K562 (cell line): ENCODE results near the gene PID1. TPM values are rescaled to one million over a fixed set of nuclear protein-coding genes. Genes with fewer than 3 reads are reported as not detected.

Experiments
- ATAC-seq: fragments of 200-7000 bp; cut with Tn5 transposase; 3 replicates; pipeline ENCODE4 v1.9.1; 2020; ENCODE audit warnings: moderate library complexity
- BruUV-seq: library from RNA; stranded (reverse); fragments of 400-500 nt; replicated peaks from 2 replicates; lab custom pipeline; 2021; lab: Mats Ljungman, UMichigan
- CTCF ChIA-PET: fragments of 300-600 bp; formaldehyde crosslinking; extraction: SDS; loops from one replicate; lab custom pipeline; 2021; ENCODE audit warnings: low intra/inter-chr PET ratio; lab: Yijun Ruan, JAX
- POLR2A ChIA-PET: fragments of 300-600, 350-650 bp; sonication (Branson Sonifier 250); formaldehyde crosslinking; extraction: SDS; loops from one replicate; lab custom pipeline; 2021; ENCODE audit warnings: antibody characterized with exemption, inconsistent platforms; lab: Yijun Ruan, JAX
- DNase-seq, 4 experiments: peaks; one replicate each; pipeline versions ENCODE4 v3.0.0 to v3.0.0-alpha.2; 2011 to 2018; ENCODE audit warnings: low spot score in 3 of 4, mixed read lengths in 3 of 4; ENCODE audit errors: extremely low read depth in 1 of 4
- FAIRE-seq: peaks from 2 replicates; lab custom pipeline; 2011; peaks lifted over from hg19 to GRCh38; lab: Jason Lieb, UNC
- H2AFZ ChIP-seq: 2 replicates; pipeline ENCODE4 v1.6.0; 2011; ENCODE audit warnings: low read depth, low read length, control low read depth, inconsistent platforms
- H3K27ac ChIP-seq: fragments of 200-600 bp; 3 replicates; pipeline ENCODE4 v1.8.0; 2011; ENCODE audit warnings: low read depth, mild to moderate bottlenecking, control low read depth, inconsistent platforms, low read length, moderate library complexity, mixed read lengths; ENCODE audit errors: extremely low read depth
- H3K27me3 ChIP-seq, 2 experiments: fragments of 300-600 bp in 1 of 2; 2 replicates in 1 of 2; 3 replicates in 1 of 2; pipeline versions ENCODE4 v1.6.0 to v1.8.0; 2011; ENCODE audit warnings: inconsistent platforms in 2 of 2, low read length in 2 of 2, mild to moderate bottlenecking in 1 of 2, mixed read lengths in 1 of 2, moderate library complexity in 1 of 2; ENCODE audit not compliant: control insufficient read depth in 2 of 2, insufficient read depth in 2 of 2
- H3K36me3 ChIP-seq: fragments of 300-600 bp; 3 replicates; pipeline ENCODE4 v1.8.0; 2011; ENCODE audit warnings: mild to moderate bottlenecking, low read length, inconsistent platforms; ENCODE audit not compliant: control insufficient read depth, insufficient read depth
- H3K4me1 ChIP-seq, 2 experiments: fragments of 200-600 bp in 1 of 2; replicated peaks in 1 of 2; 2 replicates in 1 of 2; 3 replicates in 1 of 2; pipeline versions ENCODE4 v1.5.1 to v1.8.0; 2011; ENCODE audit warnings: inconsistent platforms in 2 of 2, low read length in 2 of 2, mild to moderate bottlenecking in 1 of 2, mixed read lengths in 1 of 2, moderate library complexity in 1 of 2; ENCODE audit not compliant: control insufficient read depth in 2 of 2, insufficient read depth in 2 of 2
- H3K4me2 ChIP-seq: 2 replicates; pipeline ENCODE4 v1.6.1; 2011; ENCODE audit warnings: low read length, control low read depth, inconsistent platforms, mixed read lengths; ENCODE audit not compliant: insufficient read depth
- H3K4me3 ChIP-seq: fragments of 200-600 bp; sonication (generic), shearing (Covaris generic); 2 replicates; pipeline ENCODE4 v1.5.1; 2016; ENCODE audit warnings: control low read depth, inconsistent platforms
- H3K79me2 ChIP-seq: fragments of 200-600 bp; 3 replicates; pipeline ENCODE4 v1.8.0; 2011; ENCODE audit warnings: low read length, inconsistent platforms; ENCODE audit not compliant: control insufficient read depth, insufficient read depth
- H3K9ac ChIP-seq, 2 experiments: 2 replicates each; pipeline versions ENCODE4 v1.6.0 to v1.6.1; 2011; ENCODE audit warnings: low read depth in 2 of 2, low read length in 2 of 2, control low read depth in 1 of 2, inconsistent platforms in 1 of 2, mild to moderate bottlenecking in 1 of 2, mixed read lengths in 1 of 2; ENCODE audit not compliant: insufficient read depth in 1 of 2
- H3K9me1 ChIP-seq: one replicate; pipeline ENCODE4 v1.6.0; 2011; ENCODE audit warnings: inconsistent platforms, mild to moderate bottlenecking, low read length, moderate library complexity; ENCODE audit not compliant: control insufficient read depth, insufficient read depth
- H3K9me3 ChIP-seq: replicated peaks from 2 replicates; pipeline ENCODE4 v1.5.1; 2011; ENCODE audit warnings: low read depth, low read length, inconsistent platforms; ENCODE audit not compliant: control insufficient read depth, insufficient read depth
- H4K20me1 ChIP-seq: replicated peaks from 2 replicates; pipeline ENCODE4 v1.6.1; 2011; ENCODE audit warnings: low read length, inconsistent platforms, mixed read lengths; ENCODE audit not compliant: control insufficient read depth, insufficient read depth
- ATF6 ChIP-seq: sonication (generic); formaldehyde crosslinking; IDR thresholded peaks from 2 replicates; pipeline ENCODE4 v1.4.0; 2020; ENCODE audit warnings: mild to moderate bottlenecking, missing genetic modification reagents
- CC2D1A ChIP-seq: fragments of 450-650 bp; IDR thresholded peaks from 2 replicates; pipeline ENCODE4 v1.6.1; 2017; ENCODE audit warnings: mild to moderate bottlenecking
- L3MBTL2 ChIP-seq: fragments of 450-650 bp; IDR thresholded peaks from 2 replicates; pipeline ENCODE4 v1.6.1; 2016; ENCODE audit warnings: mild to moderate bottlenecking, moderate library complexity
- NONO ChIP-seq, 2 experiments: fragments of 200-400 bp in 1 of 2; fragments of 450-650 bp in 1 of 2; formaldehyde crosslinking in 1 of 2; IDR thresholded peaks; 2 replicates each; pipeline ENCODE4 v1.6.1; 2017; ENCODE audit warnings: low read depth in 2 of 2, mild to moderate bottlenecking in 2 of 2, moderate library complexity in 2 of 2, low read length in 1 of 2
- TRIM28 ChIP-seq: fragments of 450-650 bp; IDR thresholded peaks from 2 replicates; pipeline ENCODE4 v1.6.1; 2017
- WGBS: fragments of 100-300 bp; shearing (Covaris generic); methylation state at CpG from one replicate; pipeline ENCODE4 v1.1.6; 2016; ENCODE audit warnings: low coverage, mixed read lengths; ENCODE audit not compliant: insufficient coverage; ENCODE audit errors: missing lambda C conversion rate; 5-methylcytosine and 5-hydroxymethylcytosine counted together
- in situ Hi-C: fragments of 300-500 bp; cut with MboI; formaldehyde crosslinking; loops from 4 replicates; pipeline ENCODE4 v1.15.0; 2018; ENCODE audit warnings: inconsistent platforms, mixed read lengths
- intact Hi-C: fragments of 100-400 bp; cut with micrococcal nuclease; formaldehyde crosslinking; loops from 2 replicates; pipeline ENCODE4 v1.14.2; 2022
- polyA plus RNA-seq, 8 experiments: library from polyadenylated mRNA; depleted of rRNA in 4 of 8; stranded (reverse) in 5 of 8; unstranded in 3 of 8; fragments of >200 nt; fragmentation: Nextera tagmentation in 2 of 8; fragmentation: Illumina TruSeq in 1 of 8; extraction: Ambion mirVana in 2 of 8; extraction: Trizol in 1 of 8; gene quantifications; 2 replicates each; pipeline versions ENCODE4 v1.2.1 to v1.2.3, GENCODE V29; 2011 to 2014; ENCODE audit warnings: inconsistent platforms in 1 of 8, missing spikeins in 1 of 8
- total RNA-seq, 7 experiments: library from RNA; depleted of rRNA in 6 of 7; stranded (reverse); fragments of >200 nt in 6 of 7; fragmentation: Illumina TruSeq in 2 of 7; extraction: Trizol in 2 of 7; gene quantifications; 2 replicates each; pipeline versions ENCODE4 v1.2.1 to v1.2.3, GENCODE V29; 2011 to 2021; ENCODE audit warnings: low replicate concordance in 1 of 7
- TF ChIP-seq, protein P1 (sequence below): fragments of 150-350 bp; IDR thresholded peaks from 2 replicates; pipeline ENCODE4 v1.6.1; 2014; ENCODE audit warnings: low read depth, mild to moderate bottlenecking, low read length, borderline replicate concordance

Gene PID1
- total and polyA plus RNA-seq, 9 of the 15 experiments (the other 6 are each of a cell fraction or from before 2014, with no cell fraction given) = not detected

GRCh38 chr2:229003256-229003655 is 267.8 kb downstream of the PID1 start:
- Histone ChIP-seq H3K79me2 (no peaks in the 10 kb centered on the region), H3K27ac (no peak overlapping the region), H3K9me1 (no peaks in the 10 kb centered on the region), H3K36me3 (no peaks in the 10 kb centered on the region), H3K9ac (no peak overlapping the region)
- ATAC-seq = no peak
- no peak for FAIRE-seq
- ChIA-PET CTCF (no interaction called here), POLR2A (no interaction called here)
- TF ChIP-seq, protein P1, sequence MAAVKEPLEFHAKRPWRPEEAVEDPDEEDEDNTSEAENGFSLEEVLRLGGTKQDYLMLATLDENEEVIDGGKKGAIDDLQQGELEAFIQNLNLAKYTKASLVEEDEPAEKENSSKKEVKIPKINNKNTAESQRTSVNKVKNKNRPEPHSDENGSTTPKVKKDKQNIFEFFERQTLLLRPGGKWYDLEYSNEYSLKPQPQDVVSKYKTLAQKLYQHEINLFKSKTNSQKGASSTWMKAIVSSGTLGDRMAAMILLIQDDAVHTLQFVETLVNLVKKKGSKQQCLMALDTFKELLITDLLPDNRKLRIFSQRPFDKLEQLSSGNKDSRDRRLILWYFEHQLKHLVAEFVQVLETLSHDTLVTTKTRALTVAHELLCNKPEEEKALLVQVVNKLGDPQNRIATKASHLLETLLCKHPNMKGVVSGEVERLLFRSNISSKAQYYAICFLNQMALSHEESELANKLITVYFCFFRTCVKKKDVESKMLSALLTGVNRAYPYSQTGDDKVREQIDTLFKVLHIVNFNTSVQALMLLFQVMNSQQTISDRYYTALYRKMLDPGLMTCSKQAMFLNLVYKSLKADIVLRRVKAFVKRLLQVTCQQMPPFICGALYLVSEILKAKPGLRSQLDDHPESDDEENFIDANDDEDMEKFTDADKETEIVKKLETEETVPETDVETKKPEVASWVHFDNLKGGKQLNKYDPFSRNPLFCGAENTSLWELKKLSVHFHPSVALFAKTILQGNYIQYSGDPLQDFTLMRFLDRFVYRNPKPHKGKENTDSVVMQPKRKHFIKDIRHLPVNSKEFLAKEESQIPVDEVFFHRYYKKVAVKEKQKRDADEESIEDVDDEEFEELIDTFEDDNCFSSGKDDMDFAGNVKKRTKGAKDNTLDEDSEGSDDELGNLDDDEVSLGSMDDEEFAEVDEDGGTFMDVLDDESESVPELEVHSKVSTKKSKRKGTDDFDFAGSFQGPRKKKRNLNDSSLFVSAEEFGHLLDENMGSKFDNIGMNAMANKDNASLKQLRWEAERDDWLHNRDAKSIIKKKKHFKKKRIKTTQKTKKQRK = no peak
- TF ChIP-seq TRIM28 (no peak), CC2D1A (no peak), L3MBTL2 (no peak), NONO (IDR thresholded peaks at IDR 0.05; ENCODE audit: low read depth in 2 of 2, low read length in 1 of 2) (no peak), ATF6 (no peak)
- TF ChIP-seq, all 486 proteins: peak for 0
- no TSS peak for BruUV-seq
- Histone ChIP-seq H3K4me3 (no peak overlapping the region), H3K9me3 (no peaks in the 10 kb centered on the region), H3K27me3 (no peaks in the 10 kb centered on the region), H2AFZ (no peak overlapping the region), H3K4me1 (no peaks in the 10 kb centered on the region), H3K4me2 (no peak overlapping the region), H4K20me1 (no peaks in the 10 kb centered on the region)
- in situ Hi-C loops = no loop called here
- intact Hi-C loops = no loop called here
- no peak for DNase-seq
- WGBS = 0% methylated on average over 2 of the region's 2 CpGs
